GM12878 (cell line): Measurements from ENCODE around the gene ICAM2. TPM values are rescaled to one million over a fixed set of nuclear protein-coding genes. Genes with fewer than 3 reads are reported as not detected.
A peak's percentile ranks its signal among the peaks of the same experiment; 100 is the strongest.

Experiments
- BRCA1 ChIP-seq: IDR thresholded peaks from 2 replicates; pipeline ENCODE4 v1.6.1; 2011; ENCODE audit warnings: low read depth, low read length, improper control_type of control experiment
- CBFB ChIP-seq: IDR thresholded peaks from 2 replicates; pipeline ENCODE4 v1.6.1; 2016; ENCODE audit warnings: antibody characterized with exemption, low read depth
- CREB1 ChIP-seq: IDR thresholded peaks from 2 replicates; pipeline ENCODE4 v1.6.1; 2012; ENCODE audit warnings: low read depth, mild to moderate bottlenecking, inconsistent platforms
- CUX1 ChIP-seq: IDR thresholded peaks from 2 replicates; pipeline ENCODE4 v1.6.1; 2012; ENCODE audit warnings: improper control_type of control experiment, low read depth, low read length; ENCODE audit not compliant: insufficient replicate concordance
- DPF2 ChIP-seq: fragments of 450-650 bp; IDR thresholded peaks from 2 replicates; pipeline ENCODE4 v1.6.1; 2017; ENCODE audit warnings: mild to moderate bottlenecking
- E2F4 ChIP-seq: IDR thresholded peaks from 2 replicates; pipeline ENCODE4 v1.6.1; 2012; ENCODE audit warnings: low read depth, low read length, improper control_type of control experiment
- ESRRA ChIP-seq: IDR thresholded peaks from 2 replicates; pipeline ENCODE4 v1.6.1; 2012; ENCODE audit warnings: mild to moderate bottlenecking, low read length, improper control_type of control experiment
- NFYA ChIP-seq: IDR thresholded peaks from 2 replicates; pipeline ENCODE4 v1.6.1; 2011; ENCODE audit warnings: low read depth, mild to moderate bottlenecking, low read length, improper control_type of control experiment, borderline replicate concordance
- NR2F1 ChIP-seq: fragments of 450-650 bp; conservative IDR thresholded peaks from 2 replicates; pipeline ENCODE4 v1.6.1; 2017; ENCODE audit warnings: mild to moderate bottlenecking
- SMAD5 ChIP-seq: IDR thresholded peaks from 2 replicates; pipeline ENCODE4 v1.6.1; 2016; ENCODE audit warnings: antibody characterized with exemption, low read depth
- SMARCA5 ChIP-seq: fragments of 450-650 bp; IDR thresholded peaks from 2 replicates; pipeline ENCODE4 v1.6.1; 2017; ENCODE audit warnings: mild to moderate bottlenecking
- SPI1 ChIP-seq: IDR thresholded peaks from 2 replicates; pipeline ENCODE4 v1.6.1; 2011; ENCODE audit warnings: low read depth, mild to moderate bottlenecking, low read length, moderate library complexity, borderline replicate concordance; ENCODE audit not compliant: insufficient read depth
- TCF7 ChIP-seq: IDR thresholded peaks from 2 replicates; pipeline ENCODE4 v1.6.1; 2014; ENCODE audit warnings: antibody characterized with exemption, borderline replicate concordance
- USF2 ChIP-seq: IDR thresholded peaks from 2 replicates; pipeline ENCODE4 v1.6.1; 2011; ENCODE audit warnings: low read depth, low read length, improper control_type of control experiment, borderline replicate concordance
- YBX1 ChIP-seq: fragments of 450-650 bp; IDR thresholded peaks from 2 replicates; pipeline ENCODE4 v1.6.1; 2016; ENCODE audit warnings: antibody characterized with exemption
- YY1 ChIP-seq: IDR thresholded peaks from 2 replicates; pipeline ENCODE4 v1.6.1; 2011; ENCODE audit warnings: low read depth, mild to moderate bottlenecking, low read length
- ZBED1 ChIP-seq: IDR thresholded peaks from 2 replicates; pipeline ENCODE4 v1.6.1; 2016; ENCODE audit warnings: borderline replicate concordance
- ZNF384 ChIP-seq: IDR thresholded peaks from 2 replicates; pipeline ENCODE4 v1.6.1; 2012; ENCODE audit warnings: low read depth, mild to moderate bottlenecking, low read length, improper control_type of control experiment, borderline replicate concordance
- ZSCAN29 ChIP-seq: fragments of 450-650 bp; IDR thresholded peaks from 2 replicates; pipeline ENCODE4 v1.6.1; 2017; ENCODE audit warnings: mild to moderate bottlenecking, moderate library complexity
- polyA plus RNA-seq, 11 experiments: library from polyadenylated mRNA; depleted of rRNA in 4 of 11; unstranded in 6 of 11; stranded (reverse) in 5 of 11; fragments of >200 nt; fragmentation: Nextera tagmentation in 4 of 11; fragmentation: Illumina TruSeq in 1 of 11; extraction: Ambion mirVana in 4 of 11; extraction: Trizol in 1 of 11; gene quantifications; 1 replicate in 1 of 11; 2 replicates in 10 of 11; pipeline versions ENCODE4 v1.2.1 to v1.2.3, GENCODE V29; 2011 to 2016; ENCODE audit warnings: inconsistent platforms in 2 of 11, missing spikeins in 2 of 11, low read depth in 1 of 11
- total RNA-seq, 4 experiments: library from RNA; depleted of rRNA in 3 of 4; stranded (reverse); fragments of >200 nt in 3 of 4; fragmentation: Illumina TruSeq in 1 of 4; extraction: Trizol in 1 of 4; gene quantifications; 2 replicates each; pipeline versions ENCODE4 v1.2.1 to v1.2.3, GENCODE V29; 2013 to 2021

Gene ICAM2
- total and polyA plus RNA-seq, 10 of the 15 experiments (the other 5 are each of a cell fraction or from before 2014, with no cell fraction given), result 23.6 to 108 (median 58.1) TPM

- TF ChIP-seq CREB1 (peak; percentile 69), YY1 (peak; percentile 67; the same call in 1 of the 2 replicates), BRCA1 (no peak), CBFB (no peak), ZBED1 (no peak), SMAD5 (no peak), YBX1 (no peak), DPF2 (0 out of 2 replicates have a peak, but pooled peaks have one; percentile 33), ZNF384 (no peak), USF2 (no peak), ESRRA (peak; percentile 50; the same call in 1 of the 2 replicates), E2F4 (no peak), ZSCAN29 (no peak), TCF7 (no peak), SPI1 (no peak), SMARCA5 (peak; percentile 86; the same call in 1 of the 2 replicates), NFYA (no peak), CUX1 (no peak), NR2F1 (no peak)
These were observed 5.4 kb upstream of the ICAM2 start (continued) for GRCh38 chr17:64025732-64026294.
